GM21360 (cell line): ENCODE measurements around the gene CDKN2AIPNL.

Experiments used
- ATAC-seq: cut with Tn5 transposase; IDR thresholded peaks from one replicate; pipeline ENCODE4 v1.9.1; 2021; ENCODE audit warnings: mild to moderate bottlenecking, moderate library complexity; ENCODE audit not compliant: unreplicated experiment

Gene CDKN2AIPNL, protein sequence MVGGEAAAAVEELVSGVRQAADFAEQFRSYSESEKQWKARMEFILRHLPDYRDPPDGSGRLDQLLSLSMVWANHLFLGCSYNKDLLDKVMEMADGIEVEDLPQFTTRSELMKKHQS

DNA sequence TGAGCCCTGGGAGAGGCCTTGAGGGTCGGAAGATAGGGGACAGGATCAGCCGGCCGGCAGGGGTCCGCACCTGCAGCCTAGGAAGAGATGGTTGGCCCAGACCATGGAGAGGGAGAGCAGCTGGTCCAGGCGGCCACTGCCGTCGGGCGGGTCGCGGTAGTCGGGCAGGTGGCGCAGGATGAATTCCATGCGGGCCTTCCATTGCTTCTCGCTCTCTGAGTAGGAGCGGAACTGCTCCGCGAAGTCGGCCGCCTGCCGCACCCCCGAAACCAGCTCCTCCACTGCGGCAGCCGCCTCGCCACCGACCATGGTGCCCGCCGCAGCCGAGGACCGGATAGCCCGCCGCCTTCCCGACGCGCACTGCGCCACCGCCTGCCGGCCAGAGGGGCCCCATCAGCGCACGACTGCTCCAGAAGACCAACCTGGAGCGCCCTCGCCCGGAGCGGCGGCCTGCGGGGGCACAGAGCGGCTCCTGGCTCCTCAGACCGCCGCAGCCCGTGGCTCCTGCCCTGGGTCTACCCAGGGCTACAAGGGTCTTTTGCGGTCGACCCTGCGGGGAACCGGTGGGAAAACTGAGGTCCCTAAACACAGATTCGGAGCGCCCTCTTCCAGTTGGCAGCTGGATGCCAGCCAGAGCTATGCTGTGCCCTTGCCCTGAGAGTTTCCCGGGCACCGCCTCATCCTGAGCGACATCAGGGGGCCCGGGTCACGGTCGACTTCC, at the start of gene CDKN2AIPNL:
TSS of gene CDKN2AIPNL (minus strand) at position 336 of the 721 bp plus-strand sequence. CDS start at position 309, 27 bp downstream.
- ATAC-seq, result peak; percentile 96

DNA sequence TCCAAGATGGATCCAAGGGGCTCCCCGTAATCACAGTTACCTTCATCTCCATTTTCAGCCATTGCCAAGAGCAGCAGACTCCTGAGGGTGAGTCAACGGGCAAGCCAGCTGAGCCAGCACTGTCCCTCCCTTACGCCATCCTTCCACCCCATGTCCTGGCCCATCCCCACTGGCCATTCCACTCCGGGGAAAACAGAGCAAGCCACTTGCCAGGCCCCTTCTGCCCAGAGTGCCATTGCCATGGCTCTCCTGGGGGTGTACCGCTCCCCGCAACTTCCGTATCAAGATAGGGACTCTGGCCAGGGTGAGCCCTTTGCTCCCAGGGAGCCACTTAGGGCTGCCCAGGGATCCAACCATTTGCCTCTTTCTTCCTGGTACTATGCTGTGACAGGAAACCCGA, 48.9 kb upstream of the CDKN2AIPNL start:
- ATAC-seq, result no peak

DNA sequence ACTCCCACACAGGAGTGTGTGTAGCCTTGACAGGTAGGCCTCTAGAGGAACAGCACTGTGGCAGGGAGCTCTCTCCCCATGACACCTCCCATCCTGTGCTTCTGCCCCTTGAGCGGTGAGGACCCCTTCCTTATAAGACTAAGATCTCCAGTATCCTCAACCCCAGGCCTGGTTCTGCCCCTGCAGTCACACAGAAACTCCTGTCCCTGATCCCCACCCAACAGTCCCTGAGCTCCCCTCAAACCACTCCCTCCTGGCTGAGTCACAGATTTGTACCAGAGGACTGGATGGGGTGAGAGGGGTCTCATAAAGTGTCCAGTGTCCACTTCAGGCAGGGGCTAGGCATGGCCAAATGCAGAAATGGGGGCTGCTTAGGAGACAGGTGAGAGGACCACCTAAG, 47.8 kb upstream of the CDKN2AIPNL start:
- ATAC-seq, result no peak

DNA sequence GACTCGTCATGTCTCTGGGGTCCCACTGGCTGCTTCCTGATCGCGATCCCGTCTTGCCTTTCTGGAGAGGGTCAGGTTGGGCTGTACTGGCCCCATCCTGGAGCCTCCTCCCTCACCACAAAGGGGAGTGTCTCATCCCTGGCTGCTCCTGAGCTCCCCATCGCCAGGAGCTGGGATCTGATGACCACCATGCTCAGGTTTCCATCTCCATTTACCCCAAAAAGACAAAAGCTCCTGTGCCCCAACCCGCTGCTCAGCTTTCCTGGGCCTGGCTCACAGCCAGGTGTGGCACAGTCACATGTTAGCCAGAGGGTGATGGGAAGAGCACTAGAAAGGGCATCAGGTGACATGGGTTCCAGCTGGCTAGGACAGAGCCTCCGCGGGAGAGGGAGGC, 47.3 kb upstream of the CDKN2AIPNL start:
- no peak for ATAC-seq

DNA sequence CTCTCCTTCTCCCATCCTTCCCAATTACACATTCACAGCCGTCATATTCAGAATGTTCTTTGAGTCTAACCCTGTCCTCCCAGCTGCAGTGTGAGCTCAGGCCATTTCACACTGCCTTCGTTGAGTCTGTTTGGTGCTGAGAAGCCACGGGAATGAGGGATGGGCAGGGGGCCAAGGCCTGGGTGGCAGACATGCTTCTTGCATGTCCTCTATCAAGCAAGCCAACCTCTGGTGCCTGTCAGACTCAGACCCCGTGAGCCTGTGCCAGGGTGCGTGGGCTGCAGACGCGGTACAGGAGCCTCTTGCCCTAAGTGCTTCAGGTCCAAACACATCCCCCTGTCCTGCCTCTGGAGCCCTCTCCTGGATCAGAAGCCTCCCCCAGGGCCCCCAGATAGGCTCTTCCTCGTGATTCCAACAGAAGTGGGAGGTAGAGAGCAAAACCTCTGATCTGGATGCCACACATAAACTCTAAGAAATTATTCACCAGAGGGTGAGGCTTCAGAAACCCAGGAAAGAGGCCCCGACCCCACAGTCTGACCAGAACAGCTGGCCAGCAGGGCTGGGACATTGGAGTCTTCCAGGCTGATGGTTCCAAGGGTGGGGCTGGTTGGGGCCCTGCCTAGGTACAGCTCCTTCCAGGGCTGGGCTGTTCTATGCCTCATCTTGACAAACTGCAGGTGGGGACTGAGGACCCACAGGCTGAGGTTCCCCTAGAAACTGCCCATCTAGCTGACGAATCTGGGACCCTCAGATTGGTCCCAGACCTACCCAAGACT, 46.7 kb upstream of the CDKN2AIPNL start:
- no peak for ATAC-seq

DNA sequence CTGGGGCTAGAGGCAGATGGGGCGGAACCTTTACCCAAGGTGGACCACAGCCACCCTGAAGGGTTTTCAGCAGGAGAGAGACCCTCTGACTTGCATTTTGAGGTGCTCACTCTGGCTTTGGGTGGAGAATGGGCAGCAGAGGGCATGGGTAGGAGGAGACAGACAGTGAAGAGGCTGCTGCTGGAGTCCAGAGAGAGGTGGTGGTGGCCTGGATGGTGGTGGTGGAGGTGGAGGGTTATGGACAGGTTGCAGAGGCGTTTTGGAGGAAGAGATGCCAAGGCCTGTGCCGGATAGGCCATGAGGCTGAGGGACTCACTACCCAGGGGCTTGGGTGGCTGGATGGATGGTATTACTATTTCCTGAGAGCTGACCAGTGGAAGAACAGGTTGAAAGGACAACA, 46.1 kb upstream of the CDKN2AIPNL start:
- ATAC-seq, result no peak

DNA sequence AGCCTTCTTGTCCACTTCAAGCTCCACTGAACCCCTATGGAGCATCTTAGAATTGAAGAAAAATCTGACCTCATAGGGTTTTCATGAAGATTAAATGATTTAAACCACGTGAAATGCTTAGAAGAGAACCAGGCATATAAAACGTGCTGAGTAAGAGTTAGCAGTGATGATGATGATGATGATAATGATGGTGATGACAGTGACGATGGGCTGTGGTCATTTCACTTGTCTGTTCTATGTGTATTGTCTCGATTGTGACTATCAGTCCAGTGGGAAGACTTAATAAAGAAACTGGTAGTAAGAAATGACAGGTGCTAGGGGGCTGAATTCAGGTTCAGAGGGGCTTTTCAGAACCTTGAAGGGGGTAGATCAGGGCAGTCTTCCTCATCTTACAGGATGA, 45.1 kb upstream of the CDKN2AIPNL start:
- ATAC-seq, result no peak

DNA sequence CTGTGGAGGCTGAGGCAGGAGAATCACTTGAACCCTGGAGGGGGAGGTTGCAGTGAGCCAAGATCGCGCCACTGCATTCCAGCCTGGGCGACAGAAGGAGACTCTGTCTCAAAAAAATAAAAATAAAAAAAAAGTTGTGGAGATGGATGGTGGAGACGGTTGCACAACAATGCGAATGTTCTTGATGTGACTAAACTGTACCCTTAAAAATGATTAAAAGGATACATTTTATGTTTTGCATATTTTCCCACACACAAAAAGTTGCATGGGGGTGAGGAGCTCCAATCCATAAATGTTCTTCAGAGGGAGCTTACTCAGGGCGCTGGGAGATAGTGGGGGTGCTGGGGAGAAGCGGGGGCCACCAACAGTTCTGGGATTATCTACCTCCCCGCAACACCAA, 43.8 kb upstream of the CDKN2AIPNL start:
- ATAC-seq, result no peak

DNA sequence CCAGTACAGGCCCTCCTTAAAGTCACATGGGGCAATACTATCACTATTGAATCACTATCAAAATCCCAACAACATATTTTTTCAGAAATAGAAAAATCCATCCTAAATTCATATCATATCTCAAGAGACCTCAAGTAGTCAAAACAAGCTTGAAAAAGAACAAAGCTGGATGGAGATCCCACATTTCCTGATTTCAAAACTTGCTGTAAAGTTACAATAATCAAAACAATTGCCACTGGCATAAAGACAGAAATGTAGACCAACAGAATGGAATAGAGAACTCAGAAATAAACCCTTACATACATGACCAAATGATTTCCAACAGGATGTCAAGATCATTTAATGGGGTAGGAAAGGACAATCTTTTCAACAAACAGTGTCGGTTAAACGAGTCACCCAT, 41.3 kb upstream of the CDKN2AIPNL start:
- ATAC-seq, result no peak

DNA sequence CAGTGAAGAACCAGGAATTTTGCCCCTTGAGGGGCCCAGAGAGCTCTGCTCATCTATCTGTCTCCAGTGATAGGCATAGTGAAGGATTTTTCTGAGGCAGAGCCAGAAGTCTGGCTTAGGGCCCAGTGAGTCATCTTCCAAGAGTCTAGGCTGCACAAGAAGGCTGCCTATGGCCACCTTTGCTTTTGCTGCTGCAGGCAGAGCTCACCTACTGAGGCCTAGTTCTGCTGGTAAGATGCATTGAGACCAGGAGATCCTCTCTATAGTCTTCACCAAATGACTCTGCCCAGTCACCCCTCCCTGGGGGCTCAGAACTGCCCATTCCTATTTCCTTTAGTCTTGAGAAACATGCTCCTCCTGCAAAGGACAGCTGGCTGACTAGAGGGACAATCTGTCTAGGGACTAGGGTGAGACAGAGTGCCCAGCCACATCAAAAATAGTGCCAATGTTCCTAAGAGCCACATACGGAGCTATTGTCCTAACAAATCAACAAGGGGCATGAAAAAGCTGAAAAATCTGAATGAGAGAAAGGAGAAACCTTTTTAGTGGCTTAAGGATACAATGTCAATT, 40.3 kb upstream of the CDKN2AIPNL start:
- ATAC-seq, result no peak

DNA sequence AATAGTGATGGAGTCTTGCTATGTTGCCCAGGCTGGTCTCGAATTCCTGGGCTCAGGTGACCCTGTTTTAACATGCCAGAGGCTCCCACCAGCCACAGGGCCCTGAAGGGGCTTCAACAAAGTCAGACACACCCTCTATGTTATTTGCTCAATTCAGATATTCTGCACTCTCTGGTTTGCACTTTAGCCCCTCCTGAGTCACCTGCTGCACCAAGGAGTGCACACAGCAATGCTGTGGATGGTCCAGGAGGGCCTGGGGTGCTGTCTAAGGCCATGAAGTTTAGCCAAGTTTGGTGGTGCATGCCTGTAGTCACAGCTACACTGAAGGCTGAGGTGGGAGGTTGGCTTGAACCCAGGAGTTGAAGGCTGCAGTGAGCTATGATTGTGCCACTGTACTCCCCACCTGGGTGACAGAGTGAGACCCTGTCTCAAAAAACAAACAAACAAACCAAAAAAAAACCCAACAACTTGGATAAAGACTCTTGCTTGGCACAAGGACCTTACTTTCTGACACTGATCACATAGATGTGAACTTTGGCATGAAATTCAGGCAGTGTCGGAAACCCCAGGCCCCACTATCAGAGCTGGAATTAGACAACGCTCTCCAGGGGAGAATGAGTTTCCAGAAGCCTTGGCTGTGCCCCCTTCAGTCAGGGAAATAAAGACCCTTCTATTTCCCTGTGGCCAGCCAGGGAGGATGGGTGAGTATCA, 39.7 kb upstream of the CDKN2AIPNL start:
- no peak for ATAC-seq

DNA sequence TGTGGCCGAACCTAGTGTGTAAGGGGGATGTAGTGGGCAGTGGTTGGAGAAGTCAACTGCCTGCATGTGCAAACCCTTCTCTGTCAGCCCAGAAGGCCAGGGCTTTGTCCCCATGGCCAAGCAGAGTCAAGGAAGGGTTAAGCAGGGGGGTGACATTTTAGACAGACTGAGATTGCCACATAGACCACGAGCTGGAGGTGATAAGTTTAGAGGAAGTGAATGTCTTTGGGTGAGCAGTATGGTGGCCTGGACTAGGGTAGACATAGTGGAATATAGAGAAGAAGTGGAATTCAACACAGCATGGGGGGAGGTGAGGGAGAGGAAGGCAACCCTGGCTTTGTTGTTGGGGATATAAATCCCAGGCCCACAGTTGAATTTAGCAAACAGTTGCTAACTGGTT, 38.7 kb upstream of the CDKN2AIPNL start:
- ATAC-seq, result no peak

DNA sequence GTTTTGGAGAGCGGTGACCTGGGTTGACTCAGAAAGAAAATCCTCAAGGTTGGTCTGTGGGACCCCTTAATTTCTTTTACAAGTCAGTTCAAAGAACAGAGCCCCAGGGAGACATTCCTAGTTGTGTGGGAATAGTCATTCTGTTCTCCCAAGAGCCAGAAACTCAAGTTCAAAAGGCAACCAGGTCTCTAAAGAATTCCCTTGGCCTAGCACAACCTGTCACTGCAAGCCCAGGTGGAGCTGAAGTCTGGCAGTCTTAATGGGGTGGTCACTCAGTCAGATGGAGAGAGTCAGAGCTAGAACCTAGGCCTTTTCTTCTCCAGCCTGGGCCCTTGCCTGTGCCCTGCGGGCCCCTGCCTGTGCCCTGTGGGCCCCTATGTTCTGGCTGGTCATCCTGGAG, 37.5 kb upstream of the CDKN2AIPNL start:
- no peak for ATAC-seq

DNA sequence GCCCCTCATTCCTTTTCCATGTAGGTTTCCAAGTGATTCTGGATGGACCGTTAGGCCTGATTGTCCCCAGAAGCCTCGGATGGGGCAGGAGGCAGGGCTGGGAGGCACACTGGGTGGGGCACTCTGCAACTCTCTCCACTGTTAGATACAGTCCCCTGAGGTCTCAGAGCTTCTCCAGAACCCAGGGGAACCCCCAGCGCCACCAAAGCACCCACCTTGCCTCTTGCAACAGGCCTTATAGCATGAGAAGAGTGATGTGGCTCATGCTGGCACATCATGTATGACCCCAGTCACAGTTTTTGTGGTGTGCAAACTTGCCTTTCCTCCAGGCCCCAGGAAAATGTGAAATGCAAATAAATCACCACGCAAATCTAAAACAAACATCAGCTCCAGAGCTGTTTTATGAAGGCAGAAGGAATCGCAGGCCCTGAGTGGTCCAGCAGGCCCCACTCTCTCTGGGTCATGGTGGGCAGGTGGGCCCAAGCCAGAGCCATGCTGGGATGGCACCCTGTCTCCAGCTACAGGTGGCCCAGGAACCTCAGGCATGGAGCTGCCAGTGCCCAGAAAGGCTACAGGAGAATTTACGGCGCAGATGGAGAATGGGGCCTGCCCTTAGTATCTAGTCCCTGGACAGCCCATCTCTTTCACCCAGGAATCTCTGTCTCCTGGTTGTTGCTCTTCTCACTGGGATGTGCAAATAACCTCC, 36.3 kb upstream of the CDKN2AIPNL start:
- no peak for ATAC-seq

DNA sequence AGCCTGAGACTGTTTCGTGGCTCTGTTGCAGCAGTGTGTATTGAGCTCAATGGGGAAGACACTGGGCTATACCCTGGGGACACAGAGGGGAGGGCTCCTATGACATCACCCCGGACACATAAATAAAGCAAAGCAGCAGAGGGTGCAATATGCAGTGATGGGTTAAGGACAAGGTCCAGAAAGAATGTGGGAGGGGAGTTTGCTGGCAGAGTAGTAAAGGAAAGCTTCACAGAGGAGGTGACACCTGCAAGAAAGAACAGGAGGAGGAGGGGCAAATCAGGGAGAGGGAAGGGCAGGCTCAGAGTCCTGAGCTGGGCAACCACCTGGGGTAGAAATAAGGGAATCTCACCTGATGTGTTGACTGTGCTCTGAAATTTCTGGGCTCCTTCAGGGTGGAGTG, 35.3 kb upstream of the CDKN2AIPNL start:
- no peak for ATAC-seq

DNA sequence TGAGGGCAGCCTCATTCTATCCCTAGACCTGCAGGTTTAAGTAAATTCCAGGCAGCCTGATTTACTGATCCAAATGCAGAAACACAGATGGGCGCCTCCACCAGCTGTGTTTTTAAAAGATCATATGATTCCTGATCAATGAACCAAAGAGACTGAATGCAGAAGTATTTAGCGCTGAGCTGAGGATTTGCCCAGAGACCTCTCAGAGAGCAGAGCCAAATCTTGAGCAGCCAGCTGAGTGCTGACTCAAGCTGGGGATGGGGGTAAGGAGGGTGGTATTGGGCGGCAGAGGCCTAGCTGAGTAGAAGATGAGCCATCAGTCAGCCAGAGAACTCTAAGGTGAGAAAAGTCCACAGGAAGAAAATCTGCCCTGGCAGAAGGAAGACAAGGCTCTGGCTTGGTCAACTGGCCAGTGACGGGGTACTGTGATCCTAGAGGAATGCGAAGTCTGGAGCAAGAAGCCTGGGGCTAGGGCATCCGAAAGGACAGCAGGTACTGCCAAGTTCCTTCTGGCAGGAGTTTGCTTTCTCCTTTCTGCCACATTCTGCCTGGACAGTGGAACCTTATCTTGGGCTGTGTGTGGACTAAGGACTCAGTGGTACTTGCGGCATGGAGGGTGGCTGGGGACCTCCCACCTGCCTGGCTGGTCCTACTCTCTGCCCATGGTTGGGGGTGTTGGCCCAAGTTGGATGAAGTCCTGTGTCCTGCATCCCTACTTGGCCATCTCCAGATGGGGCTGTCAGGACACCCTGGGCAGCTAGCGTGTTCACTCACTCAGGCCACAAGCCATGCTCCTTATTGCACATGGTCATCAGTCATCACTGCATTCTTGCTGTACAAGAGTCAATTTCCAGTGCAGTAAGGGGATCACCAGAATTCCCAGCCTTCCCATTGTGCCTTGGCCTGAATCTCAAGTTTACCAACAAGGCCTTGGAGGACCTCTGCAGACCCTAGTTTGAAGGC, 34.5 kb upstream of the CDKN2AIPNL start:
- no peak for ATAC-seq

DNA sequence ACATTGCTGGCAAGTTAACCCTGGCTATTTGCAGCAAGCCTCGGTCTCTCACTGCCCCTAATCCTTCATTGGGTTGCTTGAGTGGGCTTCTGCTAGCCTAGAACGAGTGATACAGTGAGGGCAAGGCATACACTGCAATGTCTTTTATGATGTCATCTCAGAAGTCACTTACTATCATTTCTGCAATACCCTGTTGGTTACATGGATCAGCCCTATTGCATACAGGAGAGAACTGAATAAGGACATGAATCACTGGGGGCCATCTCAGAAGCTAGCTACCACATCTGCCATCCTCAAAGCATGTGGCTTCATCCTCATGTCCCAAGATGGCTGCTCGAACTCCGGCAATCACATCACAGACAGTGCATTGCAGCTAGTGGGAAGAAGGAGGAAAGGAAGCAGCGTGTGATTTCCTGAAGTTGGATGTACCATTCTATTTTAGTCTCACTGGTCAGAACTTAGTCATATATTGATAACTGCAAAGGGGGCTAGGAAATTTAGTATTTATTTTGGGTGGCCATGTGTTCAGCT, 33.3 kb upstream of the CDKN2AIPNL start:
- no peak for ATAC-seq

DNA sequence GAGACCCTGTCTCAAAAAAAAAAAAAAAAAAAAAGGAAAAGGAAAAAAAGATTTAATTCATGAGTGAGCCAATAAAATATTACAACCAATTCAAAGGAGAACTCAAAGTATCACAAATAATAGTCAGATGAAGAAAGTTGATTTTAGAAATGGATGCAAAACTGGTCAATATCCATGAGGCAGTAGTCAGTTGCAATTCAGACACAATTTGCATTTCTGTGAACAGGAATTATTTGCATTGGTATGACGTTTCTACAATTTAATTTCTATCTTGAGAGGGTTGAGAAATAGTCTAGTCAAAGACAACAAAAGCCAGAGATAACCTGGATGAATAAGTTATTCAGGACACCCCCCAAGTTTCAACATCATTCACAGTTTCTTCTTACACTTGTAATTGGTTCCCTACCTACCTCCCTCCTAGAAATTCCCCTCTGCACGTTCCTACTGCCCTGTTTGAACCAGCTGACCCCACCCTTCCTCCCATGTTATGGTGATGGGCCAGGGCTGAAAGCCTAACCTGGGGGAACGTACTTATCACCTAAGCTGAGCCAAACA, 28.6 kb upstream of the CDKN2AIPNL start:
- no peak for ATAC-seq

DNA sequence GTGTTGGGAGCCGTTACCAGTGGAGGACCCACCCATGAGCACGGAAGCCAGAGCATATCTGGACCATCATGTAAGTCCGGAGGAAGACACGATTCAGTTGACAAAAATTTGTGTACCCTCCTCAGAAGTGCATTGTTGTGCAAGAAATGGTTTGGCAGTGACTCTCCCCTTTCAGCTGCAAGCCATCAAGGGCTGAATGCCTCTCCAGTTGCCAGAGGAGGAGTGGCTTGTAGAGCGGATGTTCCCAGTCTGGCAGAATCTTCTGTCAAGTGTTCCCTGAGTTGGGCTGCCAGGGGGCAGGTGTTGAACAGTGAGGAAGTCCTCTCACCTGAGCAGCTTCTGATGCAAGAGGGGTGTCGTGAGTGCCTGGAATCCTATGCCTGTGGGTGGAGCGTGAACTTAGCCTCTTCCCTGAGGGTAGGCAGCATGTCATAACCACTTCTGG, 27.6 kb upstream of the CDKN2AIPNL start:
- no peak for ATAC-seq
